GM18861 (cell line): ENCODE data around the gene TDRD10.
A peak's percentile ranks its signal among the peaks of the same experiment; 100 is the strongest.

Source experiments
- ATAC-seq: cut with Tn5 transposase; IDR thresholded peaks from one replicate; pipeline ENCODE4 v1.9.1; 2021; ENCODE audit not compliant: unreplicated experiment

Gene TDRD10

DNA sequence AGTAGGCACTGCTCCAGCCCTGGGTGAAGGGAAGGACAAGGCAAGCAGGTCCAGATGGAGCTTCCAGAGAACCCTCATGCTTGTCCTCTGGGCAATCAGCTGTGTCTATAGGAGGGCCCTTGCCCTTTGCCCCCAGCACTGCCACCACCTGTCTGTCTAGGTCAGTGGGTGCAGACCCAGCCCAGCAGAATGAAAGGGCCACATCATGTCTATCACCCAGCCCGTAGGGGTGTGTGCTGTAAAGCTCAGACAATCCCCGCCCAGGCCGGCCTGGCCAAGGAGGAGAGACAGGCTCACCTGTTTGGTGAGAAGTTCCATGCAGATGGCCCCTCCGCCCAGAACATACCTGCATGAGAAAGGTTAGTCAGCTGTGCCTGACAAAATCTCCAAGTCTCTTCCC lies 49.5 kb downstream of the TDRD10 start:
- no peak for ATAC-seq

DNA sequence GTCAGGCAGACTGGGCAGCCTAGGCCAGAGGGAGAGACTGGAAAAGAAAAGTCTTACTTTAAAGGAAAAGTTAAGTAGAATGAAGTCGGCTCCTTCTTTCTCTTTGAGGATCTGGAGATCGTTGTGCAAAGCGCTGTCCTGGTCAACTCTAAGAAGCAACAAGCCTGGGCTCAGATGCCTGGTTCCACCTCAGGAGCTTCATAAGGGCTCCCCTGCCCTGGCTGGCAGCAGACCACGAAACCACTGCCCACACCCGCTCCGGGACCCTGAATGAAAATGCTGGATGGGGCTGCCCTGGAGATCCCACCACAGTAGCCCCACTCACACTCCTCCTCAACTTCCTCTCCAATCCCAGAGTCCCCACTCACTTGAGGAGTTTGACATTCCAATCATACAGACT lies 50.0 kb downstream of the TDRD10 start:
- no peak for ATAC-seq

DNA sequence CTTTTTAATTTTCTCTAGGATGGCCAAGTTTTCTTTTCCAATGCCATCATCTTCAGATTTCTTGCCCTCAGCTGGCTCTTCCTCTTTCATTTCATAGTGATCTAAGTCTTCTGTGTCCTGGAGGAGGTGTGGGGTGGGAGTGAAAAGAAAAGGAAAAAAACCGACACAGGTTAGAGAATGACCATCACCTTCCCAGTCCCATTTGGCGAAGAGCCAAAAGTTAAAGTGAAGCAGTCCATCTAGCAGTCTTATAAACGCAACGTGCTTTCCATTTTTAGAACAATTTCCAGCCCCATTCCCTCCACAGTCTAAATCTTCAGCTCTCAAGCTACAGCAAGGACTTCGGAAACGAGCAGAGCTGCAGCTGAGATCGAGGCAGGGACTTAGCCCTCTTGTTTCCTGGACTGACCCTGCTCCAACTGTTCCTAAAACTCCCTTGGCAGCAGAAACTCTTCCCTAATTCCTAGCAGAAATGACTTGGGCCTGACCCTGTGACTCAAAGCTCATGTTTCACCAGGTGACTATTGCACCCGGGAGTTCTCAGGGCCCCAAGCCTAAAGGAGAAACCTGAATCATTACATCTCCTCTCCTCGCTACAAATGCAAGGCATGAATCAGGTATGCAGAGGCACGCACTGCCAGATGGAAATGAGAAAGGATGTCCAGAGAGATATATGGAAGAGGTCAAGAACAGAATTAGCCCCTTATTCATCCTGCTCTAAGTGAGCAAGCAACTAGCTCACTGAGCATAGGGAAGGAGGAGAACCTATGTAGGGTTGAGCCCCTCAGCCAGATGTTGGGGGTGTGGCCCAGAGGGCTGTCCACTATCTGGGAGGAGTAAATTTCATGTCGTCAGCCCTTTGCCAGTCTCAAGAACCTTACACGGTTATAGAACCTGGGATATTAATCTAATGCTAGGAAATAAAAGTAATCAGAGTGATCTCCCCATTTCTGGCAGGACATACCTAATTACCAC lies 51.3 kb downstream of the TDRD10 start:
- ATAC-seq = no peak

DNA sequence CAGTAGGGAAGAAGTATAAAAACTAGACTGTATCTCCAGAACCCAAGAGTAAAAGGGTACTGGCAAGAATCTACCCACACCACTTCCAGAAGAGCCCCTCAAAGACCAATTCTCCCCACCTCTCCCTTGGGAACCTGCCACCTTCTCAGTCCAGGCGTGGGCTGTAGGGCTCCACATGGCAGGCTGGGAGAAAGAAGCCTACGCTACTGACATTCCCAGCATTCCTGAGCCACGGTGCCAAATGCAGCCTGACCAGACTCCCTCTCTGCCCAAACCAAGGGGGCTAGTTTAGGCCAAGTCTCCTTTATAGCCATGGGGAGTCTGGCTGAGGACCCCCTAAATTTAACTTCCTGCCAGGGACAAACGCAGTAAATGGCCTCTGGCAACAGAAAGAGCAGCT lies 54.4 kb downstream of the TDRD10 start:
- ATAC-seq = no peak

DNA sequence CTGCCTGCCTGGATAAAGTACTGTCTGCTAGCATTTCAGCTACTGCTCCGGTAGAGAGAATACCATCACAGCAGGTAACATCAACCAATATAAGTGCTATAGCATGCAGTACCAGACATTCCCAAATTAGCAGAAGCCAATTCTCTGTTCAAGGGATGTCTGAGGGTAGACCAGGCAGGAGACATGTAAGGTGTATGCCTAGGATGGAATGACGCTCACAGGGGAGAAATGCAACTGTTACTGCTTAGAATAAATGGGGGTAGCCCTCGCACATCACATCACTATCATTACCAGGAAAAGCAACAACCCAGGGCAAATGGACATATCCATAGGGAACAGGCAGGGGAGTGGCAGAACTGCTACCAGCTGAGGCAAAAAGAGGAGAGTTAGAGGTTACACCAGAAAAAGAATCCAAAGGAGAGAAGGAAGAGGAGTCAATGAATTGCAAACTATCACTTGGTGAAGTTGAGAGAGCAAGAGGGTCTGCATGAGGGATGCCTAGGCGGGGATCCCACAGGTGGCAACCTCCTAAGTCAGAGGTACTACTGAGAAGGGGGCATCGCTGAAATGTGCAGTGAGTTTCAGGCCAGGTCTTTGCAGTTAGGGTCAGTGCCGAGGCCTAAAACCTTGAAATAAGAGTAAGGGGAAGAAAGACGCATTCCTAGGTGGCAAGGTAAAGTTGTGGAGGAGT lies 55.4 kb downstream of the TDRD10 start:
- no peak for ATAC-seq

DNA sequence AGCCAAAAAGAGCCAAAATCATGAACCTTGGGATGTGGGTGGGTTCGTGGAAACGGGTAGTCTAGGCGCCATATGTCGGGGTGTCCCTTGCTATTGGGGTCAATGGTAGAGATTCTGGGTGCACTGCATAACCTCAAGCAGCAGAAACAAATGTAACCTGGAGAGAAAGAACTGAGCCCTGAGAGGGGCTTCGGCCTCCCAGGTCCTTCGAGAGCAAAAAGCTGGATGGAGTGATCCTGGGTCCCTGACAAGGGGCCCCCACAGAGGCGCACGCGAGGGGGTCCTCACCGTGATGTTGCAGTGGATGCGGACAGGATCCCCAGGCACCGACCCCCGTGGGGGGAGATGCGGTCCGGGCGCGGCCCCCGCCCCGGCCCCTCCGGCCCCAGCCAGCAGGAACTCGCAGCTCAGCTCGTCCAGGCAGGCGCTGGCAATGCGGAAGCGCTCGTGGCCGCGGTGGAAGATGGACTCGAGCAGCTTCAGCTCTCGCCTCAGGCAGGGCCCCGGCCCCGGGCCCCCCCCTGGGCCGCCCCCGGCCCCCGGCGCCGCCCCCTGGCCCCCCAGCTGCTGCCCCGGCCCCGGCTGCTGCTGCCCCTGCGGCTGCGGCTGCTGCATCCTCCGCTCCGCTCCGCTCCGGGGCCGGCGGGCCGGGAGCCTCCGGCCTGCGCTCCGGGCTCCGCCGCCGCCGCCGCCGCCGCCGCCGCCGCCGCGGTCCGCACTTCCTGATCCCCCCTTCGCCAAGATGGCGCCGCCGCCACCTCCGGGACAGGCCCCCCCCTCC lies 56.1 kb downstream of the TDRD10 start, which contains the start of gene UBE2Q1:
TSS of gene UBE2Q1 (minus strand) at position 724 of the 781 bp plus-strand sequence. CDS start at position 615, 109 bp downstream.
- ATAC-seq = peak; percentile 11

DNA sequence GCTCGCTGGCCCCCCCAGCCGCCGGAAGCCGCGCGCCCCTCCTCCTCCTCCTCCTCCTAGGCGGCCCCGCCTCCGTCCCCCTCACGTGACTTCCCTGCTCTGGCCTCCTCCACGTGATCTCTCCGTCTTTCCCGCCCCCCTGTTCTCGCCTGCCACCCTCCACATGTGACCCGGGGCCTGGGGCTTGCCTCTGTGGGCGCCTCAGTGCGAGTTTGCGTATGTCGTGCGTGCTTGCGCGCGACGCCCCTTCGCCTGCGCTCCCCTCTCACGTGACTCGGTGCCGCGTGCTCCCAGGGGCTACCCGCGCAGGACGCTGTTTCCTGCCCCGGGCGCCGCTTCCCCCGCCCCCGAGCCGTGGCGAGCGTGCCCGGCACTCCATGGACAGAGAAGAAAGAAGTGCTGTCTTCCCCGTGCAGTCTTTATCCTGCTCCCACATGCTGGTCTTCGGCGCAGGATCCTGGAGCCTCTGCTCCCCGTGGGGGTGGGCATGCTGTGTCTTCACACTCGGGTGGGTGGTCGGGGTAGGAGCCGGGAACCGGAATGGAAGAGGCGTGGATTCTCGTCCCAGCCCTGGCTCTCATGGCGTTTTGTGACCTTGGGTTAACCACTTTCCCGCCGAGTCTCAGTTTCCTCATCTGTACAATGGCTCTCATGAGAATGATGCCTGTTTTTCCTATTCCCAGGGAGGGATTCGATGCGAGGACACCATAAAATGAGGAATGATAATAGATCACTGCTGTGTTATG lies 56.9 kb downstream of the TDRD10 start:
- ATAC-seq = peak; percentile 83

DNA sequence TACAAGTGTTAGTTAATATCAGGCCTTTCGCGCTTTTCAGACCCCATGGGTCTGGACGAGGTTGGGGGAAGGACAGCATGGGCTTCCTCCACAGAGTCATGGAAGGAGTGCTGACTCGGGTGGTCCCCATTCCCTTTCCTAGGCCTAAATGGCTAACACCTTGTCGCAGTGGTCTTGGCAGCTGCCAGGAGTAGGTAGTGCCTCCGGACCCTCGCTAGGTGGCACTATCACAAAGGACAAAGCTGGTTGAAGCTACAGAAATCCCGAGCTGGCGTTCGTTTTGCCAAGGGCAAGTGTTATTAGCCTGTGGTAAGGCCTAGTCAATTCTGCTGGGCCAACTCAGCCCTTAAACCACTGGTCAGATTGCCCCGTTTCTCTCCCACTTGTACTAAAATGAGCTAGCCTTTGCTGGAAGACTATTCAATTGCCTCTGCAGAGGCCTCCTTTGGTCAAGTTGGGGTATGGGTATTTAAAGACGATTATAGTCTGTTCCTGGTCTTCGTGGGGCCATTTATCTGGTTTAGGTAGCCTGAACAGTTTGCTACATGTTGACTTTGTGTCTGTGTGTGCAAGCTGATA lies 57.5 kb downstream of the TDRD10 start:
- ATAC-seq = peak; percentile 47

DNA sequence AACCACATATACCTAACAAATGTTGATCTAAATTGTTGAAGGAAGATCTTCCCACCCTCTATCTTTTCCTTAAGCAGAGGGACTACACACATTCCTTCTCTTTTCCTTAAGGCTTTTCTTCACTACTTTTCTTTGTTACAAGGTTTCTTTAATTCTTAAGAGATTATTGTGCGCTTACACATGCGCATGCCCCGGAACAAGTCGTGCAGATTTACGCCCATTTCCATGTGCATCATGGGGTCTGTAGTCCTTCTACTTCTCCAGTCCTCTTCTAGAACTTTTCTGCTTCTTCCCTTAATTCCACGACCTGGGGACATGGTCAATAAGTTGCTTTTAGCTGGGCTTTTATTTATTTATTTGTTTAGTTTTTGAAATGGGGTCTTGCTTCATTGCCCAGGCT lies 63.9 kb downstream of the TDRD10 start:
- ATAC-seq = no peak

DNA sequence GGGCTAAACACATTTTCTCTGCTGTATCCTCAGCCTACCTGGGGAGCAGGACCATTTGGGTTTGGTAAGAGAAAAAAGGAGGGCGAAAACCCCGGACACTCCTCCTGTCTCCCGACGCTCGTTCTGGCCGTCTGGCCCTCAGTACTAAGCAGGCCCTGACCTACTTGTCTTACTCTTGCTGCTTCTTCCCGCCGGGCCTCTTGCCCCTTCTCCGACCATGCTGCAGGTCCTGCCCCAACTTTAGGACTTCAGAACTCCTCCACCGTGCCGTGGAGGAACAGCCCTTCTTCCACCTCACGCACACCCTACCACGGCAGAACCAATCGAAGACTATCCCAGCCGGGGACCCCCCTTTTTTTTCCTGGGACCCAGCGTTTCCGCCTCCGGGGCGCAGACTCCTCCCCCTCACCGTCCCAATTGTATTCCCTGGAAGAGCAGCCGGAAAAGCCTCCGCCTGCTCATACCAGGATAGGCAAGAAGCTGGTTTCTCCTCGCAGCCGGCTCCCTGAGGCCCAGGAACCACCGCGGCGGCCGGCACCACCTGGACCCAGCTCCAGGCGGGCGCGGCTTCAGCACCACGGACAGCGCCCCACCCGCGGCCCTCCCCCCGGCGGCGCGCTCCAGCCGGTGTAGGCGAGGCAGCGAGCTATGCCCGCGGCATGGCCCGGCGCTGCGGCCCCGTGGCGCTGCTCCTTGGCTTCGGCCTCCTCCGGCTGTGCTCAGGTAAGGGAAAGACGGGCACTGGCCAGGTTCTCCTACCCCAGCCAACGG lies 65.6 kb downstream of the TDRD10 start, which contains the start of gene CHRNB2:
TSS of gene CHRNB2 (plus strand) at position 393 of the 771 bp plus-strand sequence. CDS start at position 660, 267 bp downstream.
- no peak for ATAC-seq

DNA sequence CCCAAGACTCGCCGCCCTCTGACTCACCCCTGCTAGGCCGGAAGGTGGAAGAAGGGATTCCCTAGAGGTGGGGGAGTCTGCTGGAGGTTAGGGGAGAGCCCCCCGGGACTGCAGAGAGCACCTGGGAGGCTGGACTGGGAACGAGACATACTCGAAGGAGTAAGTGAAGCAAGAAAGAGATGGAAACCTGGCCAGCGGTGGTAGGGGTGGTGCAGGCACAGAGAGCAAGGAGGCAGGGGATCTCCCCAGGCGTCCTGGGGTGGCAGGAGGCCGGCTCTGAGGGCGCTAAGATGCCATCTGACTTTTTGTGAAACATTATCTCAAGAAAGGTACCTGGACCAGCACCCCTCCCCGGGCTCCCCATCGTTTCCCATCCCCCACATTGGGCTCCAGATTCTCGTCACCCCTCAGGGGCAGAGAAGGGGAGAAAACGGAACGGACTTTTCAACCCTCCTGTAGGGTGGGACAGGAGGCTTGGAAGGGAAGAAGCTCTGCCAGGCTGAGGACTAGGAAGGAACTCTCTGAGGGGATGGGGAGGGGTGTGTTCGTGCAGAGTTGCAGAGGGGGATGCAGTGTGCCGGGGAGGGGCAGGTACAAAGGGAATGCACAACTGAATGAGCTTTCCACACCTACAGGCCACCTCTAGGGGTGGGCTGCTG lies 66.3 kb downstream of the TDRD10 start:
- no peak for ATAC-seq

DNA sequence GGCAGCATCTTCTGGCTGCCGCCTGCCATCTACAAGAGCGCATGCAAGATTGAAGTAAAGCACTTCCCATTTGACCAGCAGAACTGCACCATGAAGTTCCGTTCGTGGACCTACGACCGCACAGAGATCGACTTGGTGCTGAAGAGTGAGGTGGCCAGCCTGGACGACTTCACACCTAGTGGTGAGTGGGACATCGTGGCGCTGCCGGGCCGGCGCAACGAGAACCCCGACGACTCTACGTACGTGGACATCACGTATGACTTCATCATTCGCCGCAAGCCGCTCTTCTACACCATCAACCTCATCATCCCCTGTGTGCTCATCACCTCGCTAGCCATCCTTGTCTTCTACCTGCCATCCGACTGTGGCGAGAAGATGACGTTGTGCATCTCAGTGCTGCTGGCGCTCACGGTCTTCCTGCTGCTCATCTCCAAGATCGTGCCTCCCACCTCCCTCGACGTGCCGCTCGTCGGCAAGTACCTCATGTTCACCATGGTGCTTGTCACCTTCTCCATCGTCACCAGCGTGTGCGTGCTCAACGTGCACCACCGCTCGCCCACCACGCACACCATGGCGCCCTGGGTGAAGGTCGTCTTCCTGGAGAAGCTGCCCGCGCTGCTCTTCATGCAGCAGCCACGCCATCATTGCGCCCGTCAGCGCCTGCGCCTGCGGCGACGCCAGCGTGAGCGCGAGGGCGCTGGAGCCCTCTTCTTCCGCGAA lies 69.4 kb downstream of the TDRD10 start:
- ATAC-seq = no peak

DNA sequence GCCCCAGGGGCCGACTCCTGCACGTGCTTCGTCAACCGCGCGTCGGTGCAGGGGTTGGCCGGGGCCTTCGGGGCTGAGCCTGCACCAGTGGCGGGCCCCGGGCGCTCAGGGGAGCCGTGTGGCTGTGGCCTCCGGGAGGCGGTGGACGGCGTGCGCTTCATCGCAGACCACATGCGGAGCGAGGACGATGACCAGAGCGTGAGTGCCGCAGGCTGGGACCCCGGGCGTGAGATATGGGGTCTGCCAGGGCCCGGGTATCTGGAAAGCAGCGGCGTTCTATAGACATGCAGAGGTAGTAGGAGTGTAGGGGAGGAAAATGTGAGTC lies 69.9 kb downstream of the TDRD10 start:
- ATAC-seq = no peak

DNA sequence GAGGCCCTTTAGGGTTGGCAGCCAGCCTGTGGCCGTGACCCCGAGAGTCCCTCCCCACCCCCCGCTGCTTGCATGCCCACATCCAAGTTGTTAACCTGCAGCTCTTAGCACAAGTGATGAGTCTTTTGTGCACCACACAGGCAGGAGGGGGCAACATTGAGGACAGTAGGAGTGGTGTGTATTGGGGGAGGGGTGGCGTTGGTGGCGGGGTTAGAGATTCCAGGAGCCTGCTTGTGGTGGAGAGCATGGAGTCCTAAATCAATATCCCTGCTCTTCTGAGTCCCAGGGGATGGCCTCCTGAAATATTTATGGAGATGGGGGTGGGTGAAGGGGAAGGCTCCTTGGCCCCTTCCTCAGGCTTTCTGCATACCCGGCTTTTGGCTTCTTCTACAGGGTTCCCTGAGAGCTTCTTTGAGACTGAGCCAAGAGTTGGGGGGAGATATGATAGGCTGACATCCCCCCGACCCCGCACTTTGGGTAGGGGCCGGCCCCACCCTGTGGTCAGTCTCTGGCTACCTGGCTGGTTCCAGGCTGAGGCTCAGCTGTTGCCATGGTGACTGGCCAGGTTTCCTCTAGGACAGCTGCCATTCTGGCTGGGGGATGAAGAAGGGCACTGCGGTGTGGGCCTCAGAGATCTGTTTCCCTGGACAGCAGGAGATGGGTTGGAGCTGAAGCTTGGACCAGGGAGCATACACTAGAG lies 70.6 kb downstream of the TDRD10 start:
- no peak for ATAC-seq

DNA sequence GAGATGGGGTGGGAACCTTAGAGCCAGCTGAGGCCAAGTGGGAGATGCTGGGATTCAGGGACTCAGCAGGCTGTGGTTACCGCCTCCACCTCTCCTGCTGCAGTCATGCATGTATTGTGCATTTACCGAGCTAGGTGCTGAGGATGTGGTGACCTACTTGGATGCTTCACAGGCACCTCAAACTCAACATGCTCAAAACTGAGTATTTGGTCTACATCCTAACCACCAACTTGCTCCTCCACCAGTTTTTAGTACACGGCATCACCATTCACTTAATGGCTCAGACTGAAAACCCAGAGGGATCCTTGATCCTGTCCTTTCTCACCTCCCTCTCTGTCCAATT lies 71.1 kb downstream of the TDRD10 start:
- ATAC-seq = no peak

DNA sequence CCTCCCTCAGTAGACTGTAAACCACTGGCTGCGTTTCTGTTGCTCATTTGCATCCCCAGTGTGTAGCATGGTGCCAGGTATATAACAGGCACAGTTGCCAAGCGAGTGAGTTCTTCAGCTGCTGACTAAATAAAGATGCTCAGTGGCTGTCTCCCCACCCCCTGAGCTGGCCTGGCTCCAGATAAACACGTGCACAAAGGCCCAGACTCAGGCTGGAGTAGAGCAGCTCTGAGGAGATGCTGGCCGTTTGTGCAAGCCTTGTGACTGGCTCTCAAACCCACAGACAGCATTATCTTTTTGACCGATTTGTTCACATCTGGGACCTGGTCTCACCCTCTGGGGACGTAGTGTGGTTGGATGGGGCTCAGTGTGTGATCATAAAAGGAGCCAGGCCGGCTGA lies 72.7 kb downstream of the TDRD10 start:
- no peak for ATAC-seq

DNA sequence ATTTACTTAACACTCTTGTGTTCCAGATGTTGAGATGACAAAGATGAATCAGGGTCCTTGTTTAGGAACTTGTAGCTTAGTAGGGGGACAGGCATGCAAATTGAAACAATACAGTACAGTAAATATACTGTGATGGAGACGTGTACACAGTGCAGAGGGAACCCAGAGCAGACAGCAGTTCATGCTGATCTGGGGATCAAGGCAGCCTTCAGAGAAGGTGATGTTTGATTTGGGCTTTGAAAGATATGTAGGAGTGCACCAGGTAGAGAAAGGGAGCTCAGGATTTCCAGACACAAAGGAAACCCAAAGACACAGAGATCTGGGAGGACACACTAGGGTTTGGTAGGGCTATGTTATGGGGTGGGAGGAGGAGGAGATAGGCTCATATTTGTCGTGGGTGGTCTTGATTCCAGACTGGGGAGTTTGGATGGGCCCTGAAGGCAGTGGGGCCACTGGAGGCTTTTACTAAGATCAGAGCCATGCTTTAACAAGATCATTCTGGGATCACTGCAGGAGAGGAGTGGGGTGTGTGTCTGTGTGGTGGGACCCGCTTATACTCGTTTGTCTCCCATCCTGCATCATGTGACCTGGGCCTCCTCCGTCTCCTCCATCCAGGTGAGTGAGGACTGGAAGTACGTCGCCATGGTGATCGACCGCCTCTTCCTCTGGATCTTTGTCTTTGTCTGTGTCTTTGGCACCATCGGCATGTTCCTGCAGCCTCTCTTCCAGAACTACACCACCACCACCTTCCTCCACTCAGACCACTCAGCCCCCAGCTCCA lies 73.3 kb downstream of the TDRD10 start:
- no peak for ATAC-seq
